IPS-NIHi11 (cell line): Measurements from ENCODE around the gene XPNPEP1.
A peak's percentile ranks its signal among the peaks of the same experiment; 100 is the strongest.

Experiments
- DNase-seq: peaks from one replicate; pipeline ENCODE4 v3.0.0; 2012; ENCODE audit warnings: mixed read lengths, low spot score

XPNPEP1 gene

GRCh38 chr10:109863775-109864174, 59.5 kb downstream of the XPNPEP1 start:
- DNase-seq, result no peak

DNA sequence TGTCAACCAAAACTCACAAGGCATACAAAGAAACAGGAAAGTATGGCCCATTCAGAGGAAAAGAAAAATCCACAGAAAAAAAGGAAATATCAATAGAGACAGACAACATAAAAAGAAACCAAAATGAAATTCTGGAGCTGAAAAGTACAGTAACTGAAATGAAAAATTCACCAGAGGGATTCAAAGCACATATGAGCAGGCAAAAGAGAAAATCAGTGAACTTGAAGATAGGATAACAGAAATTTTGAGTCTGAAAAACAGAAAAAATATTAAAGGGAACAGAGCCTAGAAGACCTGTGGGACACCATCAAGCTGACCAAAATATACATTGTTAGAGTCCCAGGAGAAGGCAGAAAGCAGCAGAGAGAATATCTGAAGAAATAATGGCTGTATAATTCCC, 60.6 kb downstream of the XPNPEP1 start:
- DNase-seq, result no peak

GRCh38 chr10:109862041-109862440, 61.3 kb downstream of the XPNPEP1 start:
- DNase-seq, result no peak

DNA sequence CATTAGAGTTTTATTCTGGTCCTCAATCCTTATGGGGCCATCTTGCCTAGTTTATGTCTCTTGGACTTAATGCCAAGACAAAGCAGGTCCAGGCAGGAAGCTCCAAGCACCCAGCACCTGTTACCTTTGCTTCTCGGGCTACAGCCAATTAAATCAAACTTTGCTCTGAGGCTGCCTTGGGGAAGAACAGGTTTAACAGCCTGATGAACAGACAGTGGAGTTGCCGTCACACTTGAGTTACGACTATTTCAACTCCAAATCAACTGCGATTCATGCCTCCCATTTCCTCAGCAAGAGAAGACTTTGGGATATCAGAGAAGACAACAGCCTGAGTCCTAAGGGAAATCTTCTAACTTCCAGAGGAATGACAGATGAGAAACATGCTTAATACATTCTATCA, 62.2 kb downstream of the XPNPEP1 start:
- no peak for DNase-seq

- no peak for DNase-seq
Measured at GRCh38 chr10:109859221-109859620, 64.1 kb downstream of the XPNPEP1 start.

DNA sequence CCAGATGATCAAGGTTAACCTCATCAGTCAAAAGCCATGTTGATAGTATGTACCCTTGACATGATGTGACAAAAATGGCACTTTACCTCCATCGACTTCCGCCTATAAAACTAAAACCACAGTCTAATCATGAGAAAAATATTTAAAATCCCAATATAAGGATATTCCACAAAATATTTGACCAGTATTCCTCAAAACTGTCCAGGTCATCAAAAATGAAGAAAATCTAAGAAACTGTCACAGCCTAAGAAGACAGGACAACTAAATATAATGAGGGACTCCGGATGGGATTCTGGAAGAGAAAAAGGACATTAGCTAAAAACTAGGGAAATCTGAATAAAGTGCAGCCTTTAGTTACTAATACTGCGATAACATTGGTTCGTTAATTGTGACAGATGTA, 67.6 kb downstream of the XPNPEP1 start:
- DNase-seq, result no peak

DNA sequence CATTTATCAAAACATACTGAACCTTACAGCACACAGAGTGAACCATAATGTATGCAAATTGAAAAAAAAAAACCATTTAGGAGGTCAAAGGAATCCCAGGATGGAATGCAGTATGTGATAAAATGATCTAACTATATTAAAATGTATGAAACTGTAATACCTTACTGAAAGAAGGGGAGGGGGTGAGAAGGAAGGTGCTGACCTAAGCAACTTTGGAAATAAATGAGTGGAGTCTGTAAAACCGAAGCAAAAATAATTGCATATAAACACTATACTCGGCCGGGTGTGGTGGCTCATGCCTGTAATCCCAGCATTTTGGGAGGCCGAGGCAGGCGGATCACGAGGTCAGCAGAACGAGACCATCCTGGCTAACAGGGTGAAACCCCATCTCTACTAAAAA, 69.4 kb downstream of the XPNPEP1 start:
- DNase-seq, result no peak

GRCh38 chr10:109852475-109853037, 70.8 kb downstream of the XPNPEP1 start:
- peak; percentile 87 for DNase-seq

DNA sequence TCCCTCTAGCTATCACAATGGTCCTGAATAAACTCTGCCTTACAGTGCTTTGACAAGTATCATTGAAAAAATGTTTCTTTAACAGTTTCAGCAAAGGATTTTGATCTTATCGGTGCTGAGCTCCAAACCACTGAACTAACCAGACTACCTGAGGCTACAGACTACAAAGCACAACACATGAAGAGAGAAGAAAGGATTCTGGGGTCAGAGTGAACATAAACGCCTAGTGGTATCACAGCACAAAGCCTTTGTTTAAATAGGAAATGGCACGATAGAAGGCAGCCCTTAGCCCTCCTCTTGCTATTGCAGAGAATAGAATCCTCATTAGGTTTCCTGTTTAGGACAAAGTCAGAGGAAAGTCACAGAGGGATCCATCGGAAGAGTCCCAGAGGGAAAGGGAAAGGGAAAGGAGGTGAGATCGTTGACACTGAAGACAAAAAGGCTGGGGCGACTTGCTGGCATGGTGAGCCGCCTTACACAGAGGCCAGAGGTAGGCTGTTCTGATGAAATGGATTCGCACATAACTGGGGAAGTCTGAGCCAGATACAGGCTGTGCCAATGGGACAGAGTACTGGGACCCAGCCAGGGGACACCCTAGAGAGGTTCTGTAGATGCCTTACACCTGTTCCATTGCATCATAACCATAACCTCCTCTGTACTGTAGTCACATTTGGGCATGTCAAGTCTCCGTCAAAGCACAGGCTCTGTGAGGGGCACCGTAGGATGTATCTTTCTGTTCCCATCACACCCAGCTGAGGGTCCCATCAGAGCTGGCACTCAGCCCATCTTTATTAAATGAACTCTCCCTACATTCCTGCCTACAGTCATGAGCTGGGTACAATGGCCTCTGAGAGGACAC, 71.5 kb downstream of the XPNPEP1 start:
- no peak for DNase-seq

DNA sequence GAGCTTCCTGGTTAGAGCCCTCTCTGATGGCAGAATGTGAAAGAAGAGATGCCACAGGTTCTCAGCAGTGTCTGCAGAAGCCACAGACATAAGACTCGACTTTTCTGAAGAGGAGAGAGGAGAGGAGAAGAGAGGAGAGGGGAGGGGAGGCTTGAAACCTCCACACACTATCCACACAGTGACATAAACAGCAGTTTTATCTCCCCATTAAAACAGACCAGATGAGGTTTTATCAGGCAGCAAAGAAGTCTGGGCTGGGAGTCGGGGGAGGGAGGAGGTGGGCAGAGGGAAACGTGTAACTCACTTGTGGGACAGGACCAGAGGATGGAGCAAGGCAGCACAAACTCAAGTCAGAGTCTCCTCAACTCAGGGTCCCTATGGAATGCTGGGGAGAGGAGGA, 76.5 kb downstream of the XPNPEP1 start:
- no peak for DNase-seq

- no peak for DNase-seq
Measured at GRCh38 chr10:109845308-109845707, 78.0 kb downstream of the XPNPEP1 start.

- no peak for DNase-seq
Measured at GRCh38 chr10:109838592-109839244, 84.6 kb downstream of the XPNPEP1 start.

DNA sequence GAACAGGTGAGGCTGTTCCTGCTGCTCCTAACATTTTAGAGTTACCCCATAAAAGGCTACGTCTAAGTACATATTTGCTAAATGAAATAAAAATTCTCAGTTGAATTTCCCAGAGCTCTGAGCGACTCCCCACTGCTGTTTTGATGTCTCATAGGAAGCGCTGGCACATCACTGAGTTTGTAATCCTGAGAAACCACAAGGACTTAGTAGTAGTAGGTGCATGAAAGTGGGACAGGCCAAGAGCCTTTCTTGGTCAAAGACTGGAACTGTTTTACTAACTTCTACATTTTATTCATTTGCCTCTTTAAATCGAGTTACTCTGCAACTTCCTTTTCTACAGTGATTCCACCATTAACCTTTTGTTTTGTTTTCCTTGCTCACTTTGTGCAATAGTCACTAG, 85.9 kb downstream of the XPNPEP1 start:
- DNase-seq, result no peak

- DNase-seq, result no peak
Measured at GRCh38 chr10:109835257-109835656, 88.1 kb downstream of the XPNPEP1 start.

- no peak for DNase-seq
Measured at GRCh38 chr10:109831846-109832245, 91.5 kb downstream of the XPNPEP1 start.

DNA sequence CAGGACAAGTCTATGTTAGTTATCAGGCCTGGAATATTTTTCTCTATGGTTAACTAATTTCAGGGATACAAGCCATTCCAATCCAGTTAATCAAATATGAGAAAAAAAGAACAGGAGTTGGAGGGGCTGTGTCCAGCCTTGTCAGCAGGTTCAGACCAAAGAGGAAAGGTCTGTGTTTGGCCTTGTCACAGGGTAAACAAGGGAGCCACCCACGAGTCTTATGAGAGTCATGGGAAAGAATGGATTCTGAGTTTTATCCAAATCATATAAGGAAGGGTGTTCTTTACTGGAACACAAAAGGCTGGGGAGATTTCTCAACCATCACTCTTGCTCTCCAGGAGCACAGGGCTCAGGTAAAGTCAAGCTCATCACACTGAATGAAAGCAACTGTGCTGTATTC, 99.1 kb downstream of the XPNPEP1 start:
- DNase-seq, result no peak

- DNase-seq, result no peak
Measured at GRCh38 chr10:109823196-109823595, 100.1 kb downstream of the XPNPEP1 start.

- no peak for DNase-seq
Measured at GRCh38 chr10:109821672-109822071, 101.6 kb downstream of the XPNPEP1 start.

GRCh38 chr10:109820620-109821405, 102.5 kb downstream of the XPNPEP1 start:
- no peak for DNase-seq

- no peak for DNase-seq
Measured at GRCh38 chr10:109819807-109820206, 103.5 kb downstream of the XPNPEP1 start.
